Subcutaneous adipose tissue (tissue), 4 donors: ENCODE measurements around the gene PRICKLE3. TPM values are rescaled to one million over a fixed set of nuclear protein-coding genes. Genes with fewer than 3 reads are reported as not detected.

ENCODE experiments used
- total RNA-seq, 4 donors: library from RNA; depleted of rRNA; stranded (reverse); fragments of >200 nt; gene quantifications; one replicate each; pipeline ENCODE4 v1.1.0, GENCODE V29; 2016
- TF ChIP-seq, protein P1 (sequence below): fragments of 450-650 bp; IDR thresholded peaks from one replicate; pipeline ENCODE4 v1.5.1; 2016; ENCODE audit warnings: low read depth, mild to moderate bottlenecking, control low read depth, antibody characterized with exemption, moderate library complexity

PRICKLE3 gene, protein sequence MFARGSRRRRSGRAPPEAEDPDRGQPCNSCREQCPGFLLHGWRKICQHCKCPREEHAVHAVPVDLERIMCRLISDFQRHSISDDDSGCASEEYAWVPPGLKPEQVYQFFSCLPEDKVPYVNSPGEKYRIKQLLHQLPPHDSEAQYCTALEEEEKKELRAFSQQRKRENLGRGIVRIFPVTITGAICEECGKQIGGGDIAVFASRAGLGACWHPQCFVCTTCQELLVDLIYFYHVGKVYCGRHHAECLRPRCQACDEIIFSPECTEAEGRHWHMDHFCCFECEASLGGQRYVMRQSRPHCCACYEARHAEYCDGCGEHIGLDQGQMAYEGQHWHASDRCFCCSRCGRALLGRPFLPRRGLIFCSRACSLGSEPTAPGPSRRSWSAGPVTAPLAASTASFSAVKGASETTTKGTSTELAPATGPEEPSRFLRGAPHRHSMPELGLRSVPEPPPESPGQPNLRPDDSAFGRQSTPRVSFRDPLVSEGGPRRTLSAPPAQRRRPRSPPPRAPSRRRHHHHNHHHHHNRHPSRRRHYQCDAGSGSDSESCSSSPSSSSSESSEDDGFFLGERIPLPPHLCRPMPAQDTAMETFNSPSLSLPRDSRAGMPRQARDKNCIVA
- 10 to 100 TPM; 10.7 to 19.4 (median 13.8) TPM for total RNA-seq

DNA sequence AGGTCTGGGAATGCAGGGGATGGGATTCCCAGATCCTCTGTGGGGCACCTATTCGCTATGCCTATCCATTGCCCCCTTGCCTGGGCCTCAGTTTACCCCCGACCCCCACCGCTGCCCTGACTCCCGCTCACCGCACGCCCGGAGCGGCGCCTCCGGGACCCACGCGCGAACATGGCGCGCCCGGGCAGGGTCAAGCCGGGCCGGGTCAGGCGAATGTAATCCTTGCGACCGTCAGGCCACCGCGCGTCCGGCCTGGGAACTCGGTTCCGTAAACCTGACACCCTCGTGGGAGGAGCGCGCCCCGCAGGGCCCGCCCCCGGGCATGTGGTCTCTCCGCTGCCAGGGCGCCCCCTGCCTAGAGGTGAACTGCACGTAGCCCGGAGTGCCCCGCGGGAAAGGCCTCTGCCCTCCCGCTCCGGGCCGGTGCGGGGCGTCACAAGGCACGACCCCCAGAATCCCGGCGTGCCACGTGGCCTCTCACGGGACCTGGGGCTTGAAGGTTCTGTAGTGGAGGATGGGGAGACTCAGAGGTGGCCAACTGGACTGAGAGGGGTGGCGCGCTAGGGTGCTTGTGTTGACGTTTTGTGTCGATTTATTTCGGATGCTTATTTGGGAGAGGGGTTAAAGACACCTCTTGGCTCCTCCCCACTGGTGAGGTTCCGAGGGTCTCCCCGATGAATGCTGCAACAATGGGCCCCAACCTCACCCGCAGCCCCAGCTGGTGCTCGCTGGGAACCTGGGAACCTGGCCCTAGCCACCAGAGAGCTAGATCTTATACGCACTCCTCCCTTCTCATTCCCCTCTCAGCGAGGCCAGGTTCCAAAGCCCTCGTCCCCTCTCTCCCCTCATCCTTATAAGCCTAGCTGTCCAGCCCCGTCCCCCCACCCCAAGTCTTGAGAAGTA is at the start of gene PRICKLE3:
PRICKLE3 (minus strand) TSS at position 249 of the 903 bp plus-strand sequence; CDS start at position 173, 76 bp downstream.
- TF ChIP-seq, protein P1, sequence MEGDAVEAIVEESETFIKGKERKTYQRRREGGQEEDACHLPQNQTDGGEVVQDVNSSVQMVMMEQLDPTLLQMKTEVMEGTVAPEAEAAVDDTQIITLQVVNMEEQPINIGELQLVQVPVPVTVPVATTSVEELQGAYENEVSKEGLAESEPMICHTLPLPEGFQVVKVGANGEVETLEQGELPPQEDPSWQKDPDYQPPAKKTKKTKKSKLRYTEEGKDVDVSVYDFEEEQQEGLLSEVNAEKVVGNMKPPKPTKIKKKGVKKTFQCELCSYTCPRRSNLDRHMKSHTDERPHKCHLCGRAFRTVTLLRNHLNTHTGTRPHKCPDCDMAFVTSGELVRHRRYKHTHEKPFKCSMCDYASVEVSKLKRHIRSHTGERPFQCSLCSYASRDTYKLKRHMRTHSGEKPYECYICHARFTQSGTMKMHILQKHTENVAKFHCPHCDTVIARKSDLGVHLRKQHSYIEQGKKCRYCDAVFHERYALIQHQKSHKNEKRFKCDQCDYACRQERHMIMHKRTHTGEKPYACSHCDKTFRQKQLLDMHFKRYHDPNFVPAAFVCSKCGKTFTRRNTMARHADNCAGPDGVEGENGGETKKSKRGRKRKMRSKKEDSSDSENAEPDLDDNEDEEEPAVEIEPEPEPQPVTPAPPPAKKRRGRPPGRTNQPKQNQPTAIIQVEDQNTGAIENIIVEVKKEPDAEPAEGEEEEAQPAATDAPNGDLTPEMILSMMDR: no peak

DNA sequence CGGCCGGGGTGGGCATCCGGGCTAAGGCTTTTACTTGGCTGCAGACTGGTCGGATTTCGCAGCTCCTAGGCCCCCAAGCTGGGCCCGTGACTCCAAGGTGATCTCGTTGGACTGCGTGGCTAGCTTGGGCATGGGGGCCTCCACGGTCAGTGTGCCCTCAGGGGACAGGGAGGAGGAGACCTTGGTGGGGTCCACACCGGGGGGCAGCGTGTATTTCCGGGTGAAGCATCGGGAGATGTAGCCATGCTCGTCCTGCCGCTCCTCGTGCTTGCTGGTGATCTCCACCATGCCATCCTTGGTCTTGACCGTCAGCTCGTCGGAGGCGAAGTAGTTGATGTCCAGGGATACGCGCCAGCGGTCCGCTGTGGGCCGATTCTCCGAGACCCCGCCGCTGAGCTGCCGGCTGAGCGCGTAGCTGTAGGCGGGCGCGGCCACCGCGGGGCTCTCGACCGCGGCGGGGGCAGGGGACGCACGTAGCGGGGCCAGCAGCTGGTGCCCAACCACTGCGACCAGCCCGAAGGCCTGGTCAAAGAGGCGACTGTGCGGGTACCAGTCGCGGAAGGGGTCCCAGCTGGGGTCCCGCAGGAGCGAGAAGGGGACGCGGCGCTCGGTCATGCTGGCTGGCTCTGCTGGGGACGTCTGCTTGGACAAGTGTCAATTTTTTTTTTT is 47.8 kb upstream of the PRICKLE3 start:
- TF ChIP-seq, protein P1: no peak

DNA sequence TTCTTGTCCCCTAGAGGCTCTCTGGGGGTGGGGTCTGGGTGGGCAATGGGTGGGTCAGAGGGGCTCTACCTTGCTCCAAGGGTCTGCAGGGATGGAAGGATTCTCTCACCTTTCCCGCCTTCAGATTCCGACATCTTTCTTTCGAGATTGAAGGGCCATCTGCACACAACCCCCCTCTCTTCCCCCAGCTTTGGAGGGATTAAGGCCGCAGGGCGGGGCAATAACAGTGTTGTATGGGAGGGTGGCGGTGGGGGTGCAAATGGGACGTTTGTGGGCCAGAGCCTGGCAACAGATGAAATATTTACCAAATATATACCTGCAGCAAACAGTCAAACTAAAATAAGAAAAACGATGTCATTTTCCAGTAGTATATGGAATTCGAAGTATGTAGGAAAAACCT is 47.0 kb upstream of the PRICKLE3 start, which contains the start of gene CACNA1F:
CACNA1F (minus strand) TSS at position 165 of the 400 bp plus-strand sequence; CDS start at position 134, 31 bp downstream.
- TF ChIP-seq, protein P1: no peak

DNA sequence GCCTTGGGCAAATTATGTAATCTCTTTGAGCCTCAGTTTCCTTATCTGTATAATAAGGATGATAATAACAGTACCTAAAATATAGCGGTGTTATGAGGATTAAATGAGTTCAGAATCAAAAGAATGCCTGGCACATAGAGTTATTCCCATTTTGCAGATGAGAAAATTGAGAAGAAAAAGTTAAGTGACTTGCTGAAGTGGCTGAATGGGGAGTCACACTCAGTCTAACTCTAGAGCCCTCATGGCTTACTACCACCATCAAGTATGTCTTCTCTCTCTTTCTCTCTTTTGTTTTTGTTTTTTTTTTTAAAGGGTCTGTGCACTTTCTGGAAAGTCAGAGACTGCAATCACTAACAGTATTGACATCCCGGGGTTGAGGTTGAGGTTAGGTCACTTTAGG is 46.4 kb upstream of the PRICKLE3 start:
- TF ChIP-seq, protein P1: no peak

DNA sequence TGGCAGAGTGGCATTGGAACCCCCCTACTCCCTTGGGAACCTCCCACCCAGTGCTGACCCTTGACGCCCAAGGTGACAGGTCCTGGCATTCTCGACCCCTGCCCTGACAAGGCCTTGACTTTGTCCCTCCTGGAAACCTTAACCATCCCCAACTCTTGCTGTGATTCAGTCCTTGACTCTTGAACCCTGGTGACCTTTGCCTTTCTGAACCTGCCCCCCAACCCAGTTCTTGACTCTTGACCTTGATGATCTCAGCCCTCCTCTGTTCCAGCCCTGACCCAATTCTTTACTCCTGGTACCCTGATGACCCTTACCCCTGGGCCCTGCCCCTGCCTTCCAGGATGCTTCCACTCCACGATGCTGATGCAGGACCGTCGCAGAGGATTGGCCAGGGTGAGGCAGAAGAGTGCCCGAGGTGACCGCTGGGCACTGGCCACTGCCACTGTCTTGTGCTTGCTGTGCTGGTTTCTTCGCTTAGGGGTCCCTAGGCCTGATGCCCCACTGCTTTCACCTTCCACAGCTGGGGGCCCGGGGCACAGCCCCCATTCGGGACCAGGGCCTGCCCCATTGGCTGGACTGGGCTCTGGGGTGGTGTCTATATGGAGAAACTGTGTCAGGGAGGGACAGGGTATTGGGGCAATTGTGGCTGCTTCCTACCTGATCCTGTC is 45.3 kb upstream of the PRICKLE3 start:
- TF ChIP-seq, protein P1: no peak

DNA sequence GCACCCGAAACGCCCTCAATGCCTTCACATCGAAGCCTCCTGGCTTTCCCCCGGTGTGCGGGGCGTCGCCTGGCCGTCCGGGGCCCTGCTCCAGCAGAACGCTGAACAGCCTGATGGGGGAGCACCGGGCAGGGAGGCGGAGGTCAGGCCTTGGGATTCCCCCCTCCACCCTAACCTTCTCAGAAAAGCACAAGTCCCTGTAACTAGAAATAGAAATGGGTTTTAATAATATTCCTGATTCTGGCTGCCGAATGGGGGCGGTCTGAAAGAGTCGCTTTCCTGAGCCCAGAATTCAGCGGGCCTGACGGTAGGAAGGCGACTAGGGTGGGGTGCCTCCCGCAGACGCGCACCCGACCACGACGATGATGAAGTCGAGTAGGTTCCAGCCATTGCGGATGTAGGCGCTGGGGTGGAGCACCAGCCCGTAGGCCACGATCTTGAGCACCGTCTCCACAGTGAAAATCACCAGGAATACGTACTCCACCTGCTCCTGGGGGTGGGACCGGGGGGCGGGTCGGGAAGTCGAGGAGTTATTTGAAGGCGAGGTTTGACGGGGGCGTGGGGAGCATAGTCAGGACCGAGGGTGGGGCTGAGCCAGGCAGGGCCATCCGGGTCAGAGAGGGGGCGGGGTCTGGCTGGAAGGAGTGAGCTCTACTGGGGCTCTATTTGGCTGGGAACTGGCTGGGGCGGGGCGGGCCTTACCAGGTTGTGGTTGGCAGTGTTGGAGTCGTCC is 44.5 kb upstream of the PRICKLE3 start:
- TF ChIP-seq, protein P1: no peak
